ENCODE results near the gene TMEM140.
"Not testable (repeated sequence)": the region's sequence is repeated elsewhere in the genome, so short reads cannot be mapped to it uniquely, and the experiment has no call there.

TMEM140 gene

DNA sequence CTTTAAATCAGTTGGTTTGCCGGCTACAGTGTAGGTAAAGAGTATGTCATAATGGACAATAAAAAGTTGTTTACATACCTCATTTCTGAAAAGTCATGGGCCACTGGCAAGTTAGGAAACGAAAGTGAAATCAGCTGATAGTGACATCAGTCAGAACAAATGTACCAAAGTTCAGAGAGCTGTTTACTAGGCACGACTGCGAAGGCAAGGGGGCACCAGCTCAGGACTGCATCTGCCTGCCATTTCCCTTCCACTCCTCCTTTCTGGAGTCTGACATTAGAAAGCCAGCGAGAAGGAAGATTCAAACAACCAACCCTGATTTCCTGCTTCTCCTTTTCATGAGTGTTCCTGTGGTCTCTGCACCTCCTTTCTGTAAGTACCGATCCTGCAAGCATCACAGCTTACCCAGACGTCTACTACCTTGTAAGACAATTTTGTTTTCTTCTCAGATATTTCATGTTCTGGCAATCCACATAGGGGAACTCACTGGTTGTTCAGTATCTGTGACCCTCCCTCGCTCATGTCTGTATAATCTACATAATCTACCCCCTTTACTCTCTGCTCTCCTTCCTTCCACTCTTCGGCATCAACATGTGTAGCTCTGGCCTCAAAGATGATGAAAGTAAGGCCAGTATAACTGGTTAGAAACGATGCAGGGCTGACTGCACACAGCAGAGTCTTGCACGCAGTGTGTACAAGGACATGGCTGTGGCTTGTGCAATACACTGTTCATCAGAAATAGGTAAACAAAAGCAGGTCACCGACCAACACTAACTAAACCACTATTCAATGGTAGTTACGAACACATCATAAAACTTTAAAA is at the start of gene TMEM140:
TMEM140 (plus strand) TSS at position 174 of the 823 bp plus-strand sequence. CDS start 16,370 bp downstream, outside the sequence.
- FAIRE-seq, result no peak

DNA sequence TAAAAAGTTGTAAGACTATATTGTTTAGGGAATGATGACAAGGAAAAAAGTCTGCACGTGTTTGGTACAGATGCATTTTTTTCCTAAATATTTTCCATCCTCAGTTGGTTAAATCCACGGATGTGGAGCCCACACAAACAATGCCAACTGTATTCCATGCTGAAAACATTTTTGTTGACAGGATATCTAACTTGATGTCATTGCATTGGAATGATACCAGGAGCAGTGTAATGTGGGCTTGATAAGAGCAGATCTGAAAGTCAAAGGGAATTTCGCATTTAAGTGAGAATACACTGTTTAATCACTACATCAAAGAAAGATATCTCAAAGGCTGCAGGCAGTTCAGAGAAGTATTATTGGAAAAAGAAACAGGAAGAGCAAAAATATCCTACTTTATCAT is 49.5 kb upstream of the TMEM140 start:
- no peak for FAIRE-seq

DNA sequence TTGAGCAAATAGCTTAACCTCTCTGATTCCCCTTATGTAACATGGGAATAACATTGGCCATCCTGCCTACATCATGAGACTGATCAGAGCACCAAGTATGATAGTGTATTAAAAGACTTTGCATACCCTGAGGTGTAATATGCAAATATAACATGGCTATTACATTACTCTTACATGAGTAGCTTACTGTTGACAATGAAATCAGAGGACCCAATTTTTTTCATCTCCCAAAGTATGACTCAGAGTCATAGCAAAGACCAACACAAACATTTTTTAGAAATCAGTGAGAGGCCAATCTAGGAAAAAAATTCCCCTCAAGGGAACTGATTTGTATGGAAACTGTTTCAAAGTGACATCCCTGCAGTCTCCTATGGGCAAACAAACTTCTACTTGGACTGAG is 47.0 kb upstream of the TMEM140 start:
- no peak for FAIRE-seq

DNA sequence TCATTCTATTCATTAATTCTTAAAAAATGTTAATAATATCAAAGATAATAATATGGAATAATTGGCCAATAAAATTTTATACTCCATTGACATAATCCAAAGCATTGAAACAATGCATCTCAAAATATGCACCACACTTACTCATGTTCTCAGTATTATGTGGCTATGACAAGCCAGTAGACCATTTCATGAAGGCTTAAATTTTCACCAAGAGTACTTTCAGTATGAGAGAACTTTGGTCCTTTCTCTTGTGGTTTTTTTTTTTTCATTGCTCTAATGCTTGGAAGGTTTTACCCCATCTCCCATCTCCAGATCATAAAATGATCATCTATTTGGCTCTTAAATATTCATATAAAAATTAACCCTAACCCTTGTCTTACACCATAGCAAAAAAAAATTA is 45.5 kb upstream of the TMEM140 start:
- no peak for FAIRE-seq

DNA sequence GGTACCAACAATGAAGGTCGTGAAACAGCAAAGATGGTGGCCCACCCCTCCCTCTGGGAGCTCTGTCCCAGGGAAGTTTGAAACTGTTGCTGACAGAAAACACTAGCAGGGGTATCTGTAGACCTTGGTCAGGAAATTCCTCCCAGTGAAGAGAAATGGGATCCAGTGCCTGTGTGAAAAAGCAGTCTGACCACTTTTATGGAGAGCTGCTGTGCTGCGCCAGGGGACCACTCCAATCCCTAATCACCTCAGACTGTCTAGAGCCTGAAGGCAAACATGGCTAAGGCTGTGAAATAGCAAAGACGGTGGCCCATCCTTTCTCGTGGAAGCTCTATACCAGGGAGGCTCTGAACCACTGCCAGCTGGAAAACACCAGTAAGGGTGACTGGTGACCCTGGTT is 38.3 kb upstream of the TMEM140 start:
- no peak for FAIRE-seq

DNA sequence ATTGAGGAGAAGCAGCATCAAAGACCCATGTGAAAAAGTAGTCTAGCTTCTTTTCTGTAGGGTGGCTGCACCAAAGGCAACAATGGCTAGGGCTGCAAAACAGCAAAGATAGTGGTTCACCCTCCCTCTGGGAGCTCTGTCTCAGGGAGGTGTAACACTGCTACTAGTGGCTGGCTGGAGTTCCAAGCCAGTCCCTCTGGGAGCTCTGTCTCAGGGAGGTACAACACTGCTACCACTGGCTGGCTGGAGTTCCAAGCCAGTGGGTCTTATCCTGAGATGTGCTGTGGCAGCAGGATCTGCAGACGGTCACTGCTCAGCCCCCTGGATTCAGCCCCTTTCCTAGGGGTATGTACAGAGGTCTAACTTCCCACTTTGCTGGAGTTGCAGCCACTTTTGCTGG is 37.9 kb upstream of the TMEM140 start:
- FAIRE-seq, result no peak

DNA sequence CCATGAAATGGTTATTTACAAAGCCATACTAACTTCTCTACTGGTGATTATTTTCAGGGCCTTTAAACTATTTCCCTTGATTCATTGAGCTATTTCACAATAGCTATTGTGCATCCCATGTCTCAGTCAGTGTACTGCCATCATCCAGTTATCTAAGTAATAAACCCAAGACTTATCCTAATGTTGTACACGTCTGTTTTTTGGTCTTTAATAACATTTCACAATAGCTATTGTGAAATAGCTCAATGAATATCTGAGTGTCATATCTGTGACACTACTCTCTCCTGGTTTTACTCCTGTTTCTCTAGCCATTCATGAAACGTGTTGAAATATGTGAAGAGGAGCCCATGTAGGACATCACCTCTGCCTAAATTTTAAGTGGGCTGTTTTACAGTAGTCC is 36.5 kb upstream of the TMEM140 start:
- FAIRE-seq, result no peak

DNA sequence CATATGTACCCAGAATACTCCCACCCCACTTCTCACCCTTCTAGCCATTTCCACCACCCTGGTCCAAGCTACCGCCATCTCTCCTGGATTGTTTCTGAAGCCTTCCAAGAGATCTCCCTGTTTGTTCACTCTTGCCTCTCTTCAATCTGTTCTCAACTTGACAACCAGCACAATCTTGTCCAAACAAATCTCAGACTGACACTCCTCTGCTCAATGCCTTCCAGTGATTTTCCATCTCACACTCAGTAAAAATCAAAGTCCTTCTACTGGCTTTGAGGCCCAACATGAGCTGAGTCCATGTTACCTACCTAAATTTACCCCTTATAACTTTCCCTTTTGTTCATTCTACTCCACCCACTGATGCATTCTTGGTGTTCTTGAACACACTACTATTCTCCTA is 33.2 kb upstream of the TMEM140 start:
- no peak for FAIRE-seq

DNA sequence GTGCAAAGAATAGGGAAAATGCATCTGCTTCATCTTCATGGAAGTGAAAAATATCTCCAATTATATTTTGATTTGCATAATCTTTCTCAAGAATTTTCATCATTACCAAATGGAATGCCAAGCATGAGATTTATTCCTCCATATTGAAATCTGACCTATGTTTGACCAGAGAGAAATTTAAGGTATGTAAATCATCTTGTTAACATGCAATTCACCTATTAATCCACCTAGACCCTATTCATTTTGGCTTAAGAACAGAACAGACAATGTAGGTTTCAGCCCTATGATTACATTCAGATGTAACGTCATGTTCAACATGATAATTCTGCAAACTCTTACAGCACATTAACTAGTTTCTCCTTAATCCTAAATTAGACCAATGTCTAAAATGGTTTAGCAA is 30.8 kb upstream of the TMEM140 start:
- FAIRE-seq, result no peak

DNA sequence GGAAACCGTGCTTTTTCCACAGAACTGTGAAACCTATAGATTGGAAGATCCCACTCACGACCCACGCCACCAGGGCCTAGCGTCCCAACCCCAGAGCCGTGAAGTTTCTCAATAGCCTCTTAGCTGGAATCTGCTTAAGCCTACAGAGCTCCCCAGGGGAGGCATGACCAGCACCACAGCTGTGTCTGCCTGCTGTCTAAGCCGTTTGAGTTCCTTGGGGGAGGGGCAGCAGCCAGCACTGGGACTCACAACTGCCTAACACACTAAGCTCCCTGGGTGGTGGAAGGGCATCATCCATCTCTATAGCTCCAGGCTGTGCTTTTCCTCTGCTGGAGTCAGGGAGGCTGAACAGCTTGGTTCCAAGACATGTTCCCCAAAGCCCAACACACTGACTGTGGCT is 26.0 kb upstream of the TMEM140 start:
- no peak for FAIRE-seq

DNA sequence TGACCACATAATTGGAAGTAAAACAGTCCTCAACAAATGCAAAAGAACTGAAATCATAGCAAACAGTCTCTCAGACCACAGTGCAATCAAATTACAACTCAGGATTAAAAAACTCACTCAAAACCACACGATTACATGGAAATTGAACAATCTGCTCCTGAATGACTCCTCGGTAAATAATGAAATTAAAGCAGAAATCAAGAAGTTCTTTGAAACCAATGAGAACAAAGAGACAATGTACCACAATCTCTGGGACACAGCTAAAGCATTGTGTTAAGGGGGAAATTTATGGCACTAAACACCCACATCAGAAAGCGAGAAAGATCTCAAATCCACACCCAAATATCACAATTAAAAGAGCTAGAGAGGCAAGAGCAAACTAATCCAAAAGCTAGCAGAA is 23.2 kb upstream of the TMEM140 start:
- not testable (repeated sequence) for FAIRE-seq

DNA sequence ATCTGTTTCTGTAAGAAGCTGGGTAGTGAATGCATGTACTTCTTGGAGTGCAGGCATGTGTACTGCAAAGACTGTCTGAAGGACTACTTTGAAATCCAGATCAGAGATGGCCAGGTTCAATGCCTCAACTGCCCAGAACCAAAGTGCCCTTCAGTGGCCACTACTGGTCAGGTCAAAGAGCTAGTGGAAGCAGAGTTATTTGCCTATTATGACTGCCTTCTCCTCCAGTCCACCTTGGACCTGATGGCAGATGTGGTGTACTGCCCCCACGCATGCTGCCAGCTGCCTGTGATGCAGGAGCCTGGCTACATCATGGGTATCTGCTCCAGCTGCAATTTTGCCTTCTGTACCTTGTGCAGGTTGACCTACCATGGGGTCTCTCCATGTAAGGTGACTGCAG is 18.9 kb upstream of the TMEM140 start:
- no peak for FAIRE-seq

DNA sequence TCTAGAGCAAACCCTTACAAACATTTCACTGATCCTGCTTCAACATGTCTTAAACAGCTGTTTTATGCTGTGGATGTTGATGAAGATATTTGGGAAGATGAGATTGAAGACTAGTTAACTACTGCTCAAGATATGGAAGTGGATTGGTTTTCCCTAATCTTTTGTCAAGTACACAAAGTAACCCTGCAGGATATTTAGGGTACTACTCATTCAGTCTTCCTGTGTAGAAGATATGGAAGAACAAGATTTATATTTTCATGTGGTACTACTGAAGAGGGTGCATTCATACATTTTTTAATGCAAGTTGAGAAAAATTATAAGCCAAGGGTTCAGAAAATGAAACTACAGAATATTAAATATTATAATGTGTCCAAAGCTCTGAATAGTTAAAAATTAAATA is 18.3 kb upstream of the TMEM140 start:
- no peak for FAIRE-seq

DNA sequence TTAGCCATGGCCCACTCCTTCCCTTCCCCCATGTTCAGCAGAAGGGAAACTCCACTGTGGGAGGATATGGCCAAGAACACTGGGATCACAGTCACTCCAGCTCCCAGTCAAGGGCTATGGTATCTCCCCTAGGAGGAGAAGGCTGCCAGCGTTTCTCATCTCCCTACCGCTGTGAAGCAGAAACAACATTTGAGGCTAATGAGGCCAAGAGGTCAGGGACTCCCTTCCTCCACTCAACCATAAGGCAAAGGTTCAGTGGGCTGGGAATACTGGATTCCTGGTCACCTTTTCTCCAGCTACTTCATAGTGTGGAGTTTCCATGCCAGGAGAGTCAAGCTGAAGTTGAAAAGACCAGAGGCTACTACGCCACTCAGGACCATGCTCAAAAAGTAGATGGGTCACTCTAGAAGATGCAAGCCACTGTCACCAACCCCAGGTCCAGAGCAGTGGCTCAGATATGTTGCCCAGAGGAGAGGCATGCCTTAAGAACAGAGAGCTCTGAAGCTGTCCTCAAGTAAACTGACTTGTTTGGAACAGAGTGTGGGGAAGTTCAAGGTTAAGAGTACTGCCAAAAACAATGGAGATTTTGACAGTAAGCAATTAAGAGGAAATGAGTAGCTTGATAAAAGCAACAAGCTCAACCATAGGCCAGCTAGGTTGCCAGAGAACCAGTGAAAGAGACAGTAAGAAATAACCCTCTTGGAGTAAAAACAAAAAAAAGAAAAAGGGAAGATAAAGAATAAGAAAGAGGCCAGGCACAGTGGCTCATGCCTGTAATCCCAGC is 3.8 kb upstream of the TMEM140 start:
- no peak for FAIRE-seq

DNA sequence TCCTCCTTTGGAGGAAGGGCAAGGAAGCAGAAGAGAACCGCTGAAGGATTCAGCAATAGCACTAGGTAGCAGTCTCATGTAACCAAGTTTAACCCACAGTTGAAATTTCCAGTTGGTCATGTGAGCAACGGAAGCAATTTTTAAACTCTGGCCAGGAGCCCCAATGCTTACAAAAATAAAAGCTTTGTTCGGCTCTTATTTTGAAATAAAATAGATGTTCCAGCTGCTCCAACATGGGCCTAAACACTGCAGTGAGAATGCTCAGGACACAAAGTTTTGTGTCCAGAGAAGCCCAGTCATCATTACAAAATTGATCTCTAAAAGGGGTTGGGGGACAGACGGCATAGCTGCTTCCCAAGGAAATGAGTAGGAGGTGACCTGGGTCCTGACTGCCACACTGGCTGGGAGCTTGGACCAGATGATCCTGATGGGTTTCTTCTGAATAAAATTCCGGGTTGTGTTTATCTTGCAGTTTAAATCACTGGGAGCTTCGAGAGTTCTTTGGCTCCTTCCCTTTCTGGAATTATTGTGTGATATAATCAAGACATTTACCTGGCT is 452 bp upstream of the TMEM140 start:
- no peak for FAIRE-seq

DNA sequence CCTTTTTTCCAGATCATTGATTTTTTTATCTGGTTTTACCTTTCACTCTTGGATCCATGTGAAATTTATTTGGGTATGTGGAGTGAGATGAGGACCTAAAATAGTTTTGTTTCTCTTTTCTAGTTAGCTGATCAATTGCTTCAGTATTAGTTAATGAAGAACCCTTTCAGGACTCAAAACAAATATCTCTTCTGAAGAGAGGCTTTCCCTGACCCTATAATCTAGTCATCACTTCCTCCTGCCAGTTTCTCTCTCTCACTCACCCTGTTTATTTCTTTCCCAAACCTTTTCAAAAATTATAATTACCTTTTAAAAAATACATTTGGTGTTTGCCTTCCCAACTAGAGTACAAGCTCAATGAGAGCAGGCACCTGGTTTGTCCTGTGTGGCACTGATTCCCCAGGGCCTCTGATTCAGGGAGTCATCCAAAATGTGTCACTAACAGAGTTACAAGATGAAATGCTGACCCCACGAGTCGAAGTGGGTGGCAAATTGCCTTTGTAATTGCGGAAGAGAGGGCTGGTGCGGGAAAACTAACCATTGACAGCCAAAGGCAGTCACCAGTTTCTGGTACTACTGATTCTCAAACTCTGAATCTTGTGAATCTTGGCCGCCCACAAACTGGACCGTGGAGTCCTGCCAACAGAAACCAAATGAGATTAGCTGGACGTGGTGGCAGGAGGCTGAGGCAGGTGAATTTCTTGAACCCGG is 2.4 kb downstream of the TMEM140 start:
- FAIRE-seq, result no peak

DNA sequence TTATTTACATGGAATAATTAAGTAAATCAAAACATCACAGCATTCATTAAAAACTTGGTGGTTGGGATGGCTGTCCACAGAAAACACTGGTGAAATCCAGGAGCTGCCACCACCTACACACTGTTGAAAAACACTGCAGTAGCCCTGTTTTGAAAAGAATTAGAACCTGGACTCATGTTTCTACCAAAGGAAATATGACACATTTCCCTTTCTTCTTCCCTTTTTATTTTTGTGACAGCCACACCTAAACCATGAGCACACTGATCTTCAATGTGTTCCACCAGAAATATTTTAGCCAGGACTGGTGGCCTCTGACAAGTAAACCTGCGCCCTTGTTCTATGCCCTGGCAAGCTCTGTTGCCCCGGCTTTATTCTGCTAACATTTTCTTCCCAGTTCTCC is 3.3 kb downstream of the TMEM140 start:
- no peak for FAIRE-seq

DNA sequence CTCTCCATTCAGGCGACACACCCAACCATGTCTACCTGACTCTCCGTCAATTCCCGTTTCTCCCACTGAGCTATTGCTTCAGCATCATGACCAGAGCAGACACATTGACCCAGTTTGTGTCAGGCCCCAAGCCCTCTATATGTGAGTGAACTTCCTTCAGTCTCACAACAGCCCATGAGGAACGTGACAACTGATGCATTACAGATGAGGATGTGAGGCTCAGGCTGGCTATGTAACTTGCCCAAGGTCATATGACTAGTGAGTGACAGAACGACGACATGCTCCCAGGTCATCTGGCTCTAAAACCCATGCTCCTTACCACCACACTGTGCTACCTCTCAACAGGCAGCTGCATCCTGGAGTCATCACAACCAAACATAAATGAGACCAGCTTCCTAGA is 3.7 kb downstream of the TMEM140 start:
- no peak for FAIRE-seq

DNA sequence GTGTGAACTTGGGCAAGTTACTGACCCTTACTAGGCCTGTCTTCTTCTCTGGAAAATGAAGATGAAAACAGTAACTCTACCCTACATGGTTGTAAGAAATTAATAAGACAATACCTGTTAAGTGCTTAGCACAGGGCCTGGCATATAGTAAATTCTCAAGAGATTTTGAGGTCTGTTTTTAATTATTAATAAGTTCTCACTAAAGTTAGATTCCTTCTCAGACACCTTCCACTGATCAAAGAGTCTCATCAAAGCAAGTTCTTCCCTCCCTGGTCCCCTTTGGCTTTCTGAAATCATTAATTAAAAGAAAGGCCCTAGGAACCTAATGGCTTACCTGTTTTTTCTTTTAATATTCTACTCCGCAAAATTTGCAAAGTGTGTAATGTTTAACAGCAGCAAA is 4.6 kb downstream of the TMEM140 start:
- no peak for FAIRE-seq

DNA sequence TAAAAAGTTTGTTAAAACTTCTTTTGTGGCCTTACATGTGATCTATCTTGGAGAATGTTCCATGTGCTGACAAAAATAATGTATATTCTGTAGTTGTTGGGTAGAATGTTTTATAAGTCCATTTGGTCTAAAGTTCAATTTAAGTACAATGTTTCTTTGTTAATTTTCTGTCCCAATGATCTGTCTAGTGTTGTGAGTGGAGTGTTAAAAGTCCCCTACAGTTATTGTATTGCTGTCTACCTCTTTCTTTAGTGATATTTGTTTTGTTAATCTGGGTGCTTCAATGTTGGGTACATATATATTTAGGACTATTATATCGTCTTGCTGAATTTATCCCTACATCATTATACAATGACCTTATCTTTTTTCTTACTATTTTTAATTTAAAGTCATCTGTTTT is 6.9 kb downstream of the TMEM140 start:
- FAIRE-seq, result no peak

DNA sequence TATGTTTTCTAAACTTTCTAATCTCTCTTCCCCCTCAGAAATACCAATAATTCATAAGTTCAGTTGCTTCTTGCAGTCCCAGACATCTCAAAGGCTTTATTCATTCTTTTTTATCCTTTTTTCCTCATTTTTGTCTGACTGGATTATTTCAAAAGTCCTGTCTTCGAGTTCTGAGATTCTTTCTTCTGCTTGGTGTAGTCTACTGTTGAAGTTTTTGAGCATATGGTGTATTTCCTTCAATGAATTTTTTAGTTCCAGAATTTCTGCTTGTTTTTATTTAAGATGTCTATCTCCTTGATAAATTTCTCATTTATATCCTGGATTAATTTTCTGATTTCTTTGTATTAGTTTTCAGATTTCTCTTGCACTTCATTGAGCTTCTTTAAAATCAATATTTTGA is 8.4 kb downstream of the TMEM140 start:
- no peak for FAIRE-seq

DNA sequence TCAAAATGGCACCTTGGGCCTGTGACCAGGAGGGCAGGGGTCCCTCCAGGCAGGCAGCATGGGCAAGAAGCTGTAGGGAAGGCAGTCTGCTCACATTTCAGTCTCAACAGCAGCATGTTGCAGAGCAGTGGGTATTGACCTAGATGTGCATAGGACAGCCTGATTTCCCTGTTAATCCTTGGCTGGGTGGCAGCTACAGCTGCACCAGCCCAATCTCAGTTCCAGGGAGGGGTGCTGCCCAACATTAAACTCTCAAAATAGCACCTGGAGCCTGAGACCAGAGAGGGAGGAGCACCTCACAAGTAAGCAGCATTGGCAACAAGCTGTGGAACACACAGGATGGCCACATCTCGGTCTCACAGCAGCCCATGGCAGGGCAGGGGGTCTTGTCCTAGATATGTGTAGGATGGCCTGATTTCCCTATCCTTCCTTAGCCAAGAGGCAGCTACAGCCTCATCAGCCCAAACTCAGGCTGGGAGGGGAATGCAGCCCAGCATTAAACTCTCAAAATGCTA is 10.3 kb downstream of the TMEM140 start:
- no peak for FAIRE-seq

DNA sequence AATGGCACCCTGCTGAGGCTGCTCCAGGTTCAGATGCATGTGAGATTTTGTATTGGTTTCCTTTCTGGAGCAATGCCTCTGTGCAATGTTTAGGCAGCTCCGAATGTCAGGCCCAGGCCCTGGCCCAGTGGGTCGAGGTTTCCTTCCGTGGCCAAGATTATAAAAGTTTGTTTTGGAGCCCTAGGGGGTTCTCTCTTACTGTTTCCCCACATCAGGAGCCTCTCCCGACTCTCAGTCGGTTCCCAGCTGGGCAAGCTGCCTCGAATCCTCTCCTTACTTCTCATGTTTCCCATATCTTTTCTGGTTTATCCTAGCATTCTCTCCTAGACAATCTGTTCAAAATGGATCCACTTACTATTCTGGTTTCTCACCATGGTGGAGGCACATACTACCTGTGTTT is 11.0 kb downstream of the TMEM140 start:
- no peak for FAIRE-seq
